Liver (tissue), 3 donors: ENCODE results near the gene TAS2R31.

Source experiments
- GABPA ChIP-seq, 2 donors: IDR thresholded peaks in 1 of 2; conservative IDR thresholded peaks in 1 of 2; 2 replicates each; pipeline ENCODE4 v1.6.1; 2016; ENCODE audit warnings: antibody characterized with exemption in 2 of 2, mild to moderate bottlenecking in 1 of 2, moderate library complexity in 1 of 2
- JUND ChIP-seq, 2 donors: IDR thresholded peaks; 2 replicates each; pipeline ENCODE4 v1.6.1; 2016; ENCODE audit warnings: antibody characterized with exemption in 2 of 2
- NR2F2 ChIP-seq: IDR thresholded peaks from 2 replicates; pipeline ENCODE4 v1.6.1; 2016; ENCODE audit warnings: antibody characterized with exemption
- RAD21 ChIP-seq, 2 donors: IDR thresholded peaks; 2 replicates each; pipeline ENCODE4 v1.6.1; 2016; ENCODE audit warnings: antibody characterized with exemption in 2 of 2, mild to moderate bottlenecking in 2 of 2
- TAF1 ChIP-seq: conservative IDR thresholded peaks from 2 replicates; pipeline ENCODE4 v1.6.1; 2016; ENCODE audit warnings: antibody characterized with exemption, mild to moderate bottlenecking
- YY1 ChIP-seq: IDR thresholded peaks from 2 replicates; pipeline ENCODE4 v1.6.1; 2016; ENCODE audit warnings: antibody characterized with exemption, mild to moderate bottlenecking
- TF ChIP-seq, protein P1 (sequence below): IDR thresholded peaks from 2 replicates; pipeline ENCODE4 v1.6.1; 2016; ENCODE audit warnings: antibody characterized with exemption, mild to moderate bottlenecking
- TF ChIP-seq, protein P2 (sequence below): fragments of 150-350 bp; IDR thresholded peaks from 2 replicates; pipeline ENCODE4 v1.5.1; 2017; ENCODE audit warnings: improper control_type of control experiment, low read depth, low read length; ENCODE audit not compliant: missing input control
- TF ChIP-seq, protein P3 (sequence below): IDR thresholded peaks from 2 replicates; pipeline ENCODE4 v1.6.1; 2016; ENCODE audit warnings: antibody characterized with exemption
- TF ChIP-seq, protein P4 (sequence below): IDR thresholded peaks from 2 replicates; pipeline ENCODE4 v1.6.1; 2016; ENCODE audit warnings: antibody characterized with exemption
- TF ChIP-seq, protein P5 (sequence below): IDR thresholded peaks from 2 replicates; pipeline ENCODE4 v1.6.1; 2016; ENCODE audit warnings: antibody characterized with exemption
- donor health status: healthy.
- donor health status: healthy.

DNA sequence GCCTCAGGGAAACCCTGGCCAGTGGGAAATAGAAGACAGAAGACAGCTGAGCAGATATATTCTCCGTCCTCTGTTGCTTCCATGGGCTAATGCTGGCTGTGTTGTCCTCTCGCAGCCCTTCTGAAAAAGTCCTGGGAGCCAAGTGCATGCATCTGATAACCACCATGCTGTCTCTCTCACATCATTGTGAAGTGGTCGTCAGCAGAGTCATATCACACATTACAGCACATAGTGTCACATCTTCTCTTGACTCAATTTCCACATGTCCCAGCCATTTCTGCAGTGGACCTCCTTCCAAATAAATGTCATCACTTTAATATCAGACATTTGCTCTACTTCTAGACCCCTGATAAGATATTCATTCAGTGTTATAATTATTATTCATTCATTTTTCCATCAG, 36.9 kb downstream of the TAS2R31 start:
- TF ChIP-seq, protein P1, sequence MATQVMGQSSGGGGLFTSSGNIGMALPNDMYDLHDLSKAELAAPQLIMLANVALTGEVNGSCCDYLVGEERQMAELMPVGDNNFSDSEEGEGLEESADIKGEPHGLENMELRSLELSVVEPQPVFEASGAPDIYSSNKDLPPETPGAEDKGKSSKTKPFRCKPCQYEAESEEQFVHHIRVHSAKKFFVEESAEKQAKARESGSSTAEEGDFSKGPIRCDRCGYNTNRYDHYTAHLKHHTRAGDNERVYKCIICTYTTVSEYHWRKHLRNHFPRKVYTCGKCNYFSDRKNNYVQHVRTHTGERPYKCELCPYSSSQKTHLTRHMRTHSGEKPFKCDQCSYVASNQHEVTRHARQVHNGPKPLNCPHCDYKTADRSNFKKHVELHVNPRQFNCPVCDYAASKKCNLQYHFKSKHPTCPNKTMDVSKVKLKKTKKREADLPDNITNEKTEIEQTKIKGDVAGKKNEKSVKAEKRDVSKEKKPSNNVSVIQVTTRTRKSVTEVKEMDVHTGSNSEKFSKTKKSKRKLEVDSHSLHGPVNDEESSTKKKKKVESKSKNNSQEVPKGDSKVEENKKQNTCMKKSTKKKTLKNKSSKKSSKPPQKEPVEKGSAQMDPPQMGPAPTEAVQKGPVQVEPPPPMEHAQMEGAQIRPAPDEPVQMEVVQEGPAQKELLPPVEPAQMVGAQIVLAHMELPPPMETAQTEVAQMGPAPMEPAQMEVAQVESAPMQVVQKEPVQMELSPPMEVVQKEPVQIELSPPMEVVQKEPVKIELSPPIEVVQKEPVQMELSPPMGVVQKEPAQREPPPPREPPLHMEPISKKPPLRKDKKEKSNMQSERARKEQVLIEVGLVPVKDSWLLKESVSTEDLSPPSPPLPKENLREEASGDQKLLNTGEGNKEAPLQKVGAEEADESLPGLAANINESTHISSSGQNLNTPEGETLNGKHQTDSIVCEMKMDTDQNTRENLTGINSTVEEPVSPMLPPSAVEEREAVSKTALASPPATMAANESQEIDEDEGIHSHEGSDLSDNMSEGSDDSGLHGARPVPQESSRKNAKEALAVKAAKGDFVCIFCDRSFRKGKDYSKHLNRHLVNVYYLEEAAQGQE = no peak
- TF ChIP-seq, protein P2, sequence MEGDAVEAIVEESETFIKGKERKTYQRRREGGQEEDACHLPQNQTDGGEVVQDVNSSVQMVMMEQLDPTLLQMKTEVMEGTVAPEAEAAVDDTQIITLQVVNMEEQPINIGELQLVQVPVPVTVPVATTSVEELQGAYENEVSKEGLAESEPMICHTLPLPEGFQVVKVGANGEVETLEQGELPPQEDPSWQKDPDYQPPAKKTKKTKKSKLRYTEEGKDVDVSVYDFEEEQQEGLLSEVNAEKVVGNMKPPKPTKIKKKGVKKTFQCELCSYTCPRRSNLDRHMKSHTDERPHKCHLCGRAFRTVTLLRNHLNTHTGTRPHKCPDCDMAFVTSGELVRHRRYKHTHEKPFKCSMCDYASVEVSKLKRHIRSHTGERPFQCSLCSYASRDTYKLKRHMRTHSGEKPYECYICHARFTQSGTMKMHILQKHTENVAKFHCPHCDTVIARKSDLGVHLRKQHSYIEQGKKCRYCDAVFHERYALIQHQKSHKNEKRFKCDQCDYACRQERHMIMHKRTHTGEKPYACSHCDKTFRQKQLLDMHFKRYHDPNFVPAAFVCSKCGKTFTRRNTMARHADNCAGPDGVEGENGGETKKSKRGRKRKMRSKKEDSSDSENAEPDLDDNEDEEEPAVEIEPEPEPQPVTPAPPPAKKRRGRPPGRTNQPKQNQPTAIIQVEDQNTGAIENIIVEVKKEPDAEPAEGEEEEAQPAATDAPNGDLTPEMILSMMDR = no peak
- TF ChIP-seq JUND (IDR thresholded peaks at IDR 0.05) (no peak), NR2F2 (no peak), RAD21 (IDR thresholded peaks at IDR 0.05) (no peak), TAF1 (no peak), GABPA (IDR thresholded peaks at IDR 0.05 in 1 of 2, conservative IDR thresholded peaks at IDR 0.05 in 1 of 2) (no peak), YY1 (no peak)
- TF ChIP-seq, protein P3, sequence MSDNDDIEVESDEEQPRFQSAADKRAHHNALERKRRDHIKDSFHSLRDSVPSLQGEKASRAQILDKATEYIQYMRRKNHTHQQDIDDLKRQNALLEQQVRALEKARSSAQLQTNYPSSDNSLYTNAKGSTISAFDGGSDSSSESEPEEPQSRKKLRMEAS = no peak
- TF ChIP-seq, protein P4, sequence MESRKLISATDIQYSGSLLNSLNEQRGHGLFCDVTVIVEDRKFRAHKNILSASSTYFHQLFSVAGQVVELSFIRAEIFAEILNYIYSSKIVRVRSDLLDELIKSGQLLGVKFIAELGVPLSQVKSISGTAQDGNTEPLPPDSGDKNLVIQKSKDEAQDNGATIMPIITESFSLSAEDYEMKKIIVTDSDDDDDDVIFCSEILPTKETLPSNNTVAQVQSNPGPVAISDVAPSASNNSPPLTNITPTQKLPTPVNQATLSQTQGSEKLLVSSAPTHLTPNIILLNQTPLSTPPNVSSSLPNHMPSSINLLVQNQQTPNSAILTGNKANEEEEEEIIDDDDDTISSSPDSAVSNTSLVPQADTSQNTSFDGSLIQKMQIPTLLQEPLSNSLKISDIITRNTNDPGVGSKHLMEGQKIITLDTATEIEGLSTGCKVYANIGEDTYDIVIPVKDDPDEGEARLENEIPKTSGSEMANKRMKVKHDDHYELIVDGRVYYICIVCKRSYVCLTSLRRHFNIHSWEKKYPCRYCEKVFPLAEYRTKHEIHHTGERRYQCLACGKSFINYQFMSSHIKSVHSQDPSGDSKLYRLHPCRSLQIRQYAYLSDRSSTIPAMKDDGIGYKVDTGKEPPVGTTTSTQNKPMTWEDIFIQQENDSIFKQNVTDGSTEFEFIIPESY = no peak
- TF ChIP-seq, protein P5, sequence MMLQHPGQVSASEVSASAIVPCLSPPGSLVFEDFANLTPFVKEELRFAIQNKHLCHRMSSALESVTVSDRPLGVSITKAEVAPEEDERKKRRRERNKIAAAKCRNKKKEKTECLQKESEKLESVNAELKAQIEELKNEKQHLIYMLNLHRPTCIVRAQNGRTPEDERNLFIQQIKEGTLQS = no peak
